ENCODE results near the gene MEPCE. TPM values are rescaled to one million over a fixed set of nuclear protein-coding genes. Genes with fewer than 3 reads are reported as not detected.
"Not testable (repeated sequence)": the region's sequence is repeated elsewhere in the genome, so short reads cannot be mapped to it uniquely, and the experiment has no call there.

MEPCE gene
- total and polyA plus RNA-seq, 2 experiments from 2014 or later = 10.0 to 32.6 TPM

- Histone ChIP-seq H4K20me1 (replicated peaks; ENCODE audit: insufficient read depth) (0 out of 2 replicates have a peak, but pooled peaks cover 3% of the 10 kb centered on the region), H3K79me2 (replicated peaks; ENCODE audit: insufficient read depth) (peaks cover 15% of the 10 kb centered on the region), H3K4me2 (no peak overlapping the region), H3K36me3 (ENCODE audit: insufficient read depth) (peaks cover 9% of the 10 kb centered on the region; the same call in 1 of the 2 replicates), H3K4me3 (no peak overlapping the region), H3F3A (replicated peaks; ENCODE audit: low read depth) (peaks cover 24% of the 10 kb centered on the region), H3K4me1 (ENCODE audit: insufficient read depth) (peaks cover 8% of the 10 kb centered on the region; the same call in 1 of the 2 replicates), H2AFZ (no peak overlapping the region), H3K27me3 (ENCODE audit: insufficient read depth) (no peaks in the 10 kb centered on the region), H3K9me2 (ENCODE audit: insufficient read depth) (no peaks in the 10 kb centered on the region), H3K27ac (ENCODE audit: low read depth) (no peak overlapping the region)
- Mint-ChIP-seq H3K36me3 (ENCODE audit: low read depth) (peaks cover 23% of the 10 kb centered on the region), H3K27ac (no peak overlapping the region), H3K27me3 (ENCODE audit: insufficient read depth, low read depth, poor library complexity) (peaks cover 23% of the 10 kb centered on the region), H3K4me1 (peaks cover 20% of the 10 kb centered on the region), H3K4me3 (no peak overlapping the region; the same call in 2 of the 3 replicates), H3K9me3 (no peaks in the 10 kb centered on the region; the same call in 2 of the 3 replicates)
- TF ChIP-seq ZNF462 (CRISPR knock-in tag; IDR thresholded peaks at IDR 0.05) (no peak), CTCF (conservative IDR thresholded peaks at IDR 0.05; ENCODE audit: low read depth in 2 of 2) (no peak), ZNF331 (CRISPR knock-in tag; IDR thresholded peaks at IDR 0.05; ENCODE audit: low read depth) (no peak), STAT1 (IDR thresholded peaks at IDR 0.05; ENCODE audit: unreplicated experiment) (no peak), EZH2 (IDR thresholded peaks at IDR 0.05; ENCODE audit: low read depth, unreplicated experiment) (no peak), ETS1 (IDR thresholded peaks at IDR 0.05) (no peak), CREB1 (CRISPR knock-in tag; IDR thresholded peaks at IDR 0.05; ENCODE audit: low read depth) (no peak), ZNF114 (CRISPR knock-in tag; IDR thresholded peaks at IDR 0.05) (no peak), POLR2AphosphoS5 (IDR thresholded peaks at IDR 0.05; ENCODE audit: low read depth) (no peak), EZH2phosphoT487 (IDR thresholded peaks at IDR 0.05; ENCODE audit: unreplicated experiment) (no peak)
- no peak for DNase-seq (ENCODE audit: low spot score)
- ATAC-seq = no peak
Measured at GRCh38 chr7:100438172-100438571, 8.5 kb downstream of the MEPCE start.

GRCh38 chr7:100438731-100439130 lies 9.1 kb downstream of the MEPCE start:
- not testable (repeated sequence) for H3K4me3 ChIP-seq; H3K9me3 Mint-ChIP-seq; H3K4me3 Mint-ChIP-seq; H2AFZ ChIP-seq; H3K27me3 ChIP-seq (ENCODE audit: insufficient read depth); H4K20me1 ChIP-seq (replicated peaks; ENCODE audit: insufficient read depth); H3K27ac Mint-ChIP-seq; H3K27ac ChIP-seq (ENCODE audit: low read depth); DNase-seq (ENCODE audit: low spot score); H3K4me2 ChIP-seq; H3K36me3 ChIP-seq (ENCODE audit: insufficient read depth); ATAC-seq; H3K9me2 ChIP-seq (ENCODE audit: insufficient read depth); H3K4me1 ChIP-seq (ENCODE audit: insufficient read depth)
- Histone ChIP-seq H3F3A (replicated peaks; ENCODE audit: low read depth) (peaks cover 20% of the 10 kb centered on the region), H3K79me2 (replicated peaks; ENCODE audit: insufficient read depth) (peaks cover 12% of the 10 kb centered on the region)
- Mint-ChIP-seq H3K27me3 (ENCODE audit: insufficient read depth, low read depth, poor library complexity) (peaks cover 22% of the 10 kb centered on the region), H3K36me3 (ENCODE audit: low read depth) (peaks cover 17% of the 10 kb centered on the region), H3K4me1 (peaks cover 15% of the 10 kb centered on the region)

Measured in GM23338 (cell line).